ENCODE results near the gene AACS.
"Not testable (repeated sequence)": the region's sequence is repeated elsewhere in the genome, so short reads cannot be mapped to it uniquely, and the experiment has no call there.

The AACS gene

GRCh38 chr12:125124320-125124966, 59.2 kb downstream of the AACS start:
- no peak for DNase-seq (ENCODE audit: low read depth)

- DNase-seq (ENCODE audit: low read depth): no peak
Measured at GRCh38 chr12:125125271-125125670, 60.0 kb downstream of the AACS start.

- no peak for DNase-seq (ENCODE audit: low read depth)
Measured at GRCh38 chr12:125128439-125129178, 63.4 kb downstream of the AACS start.

GRCh38 chr12:125129179-125129571, 63.9 kb downstream of the AACS start:
- DNase-seq (ENCODE audit: low read depth): no peak

DNA sequence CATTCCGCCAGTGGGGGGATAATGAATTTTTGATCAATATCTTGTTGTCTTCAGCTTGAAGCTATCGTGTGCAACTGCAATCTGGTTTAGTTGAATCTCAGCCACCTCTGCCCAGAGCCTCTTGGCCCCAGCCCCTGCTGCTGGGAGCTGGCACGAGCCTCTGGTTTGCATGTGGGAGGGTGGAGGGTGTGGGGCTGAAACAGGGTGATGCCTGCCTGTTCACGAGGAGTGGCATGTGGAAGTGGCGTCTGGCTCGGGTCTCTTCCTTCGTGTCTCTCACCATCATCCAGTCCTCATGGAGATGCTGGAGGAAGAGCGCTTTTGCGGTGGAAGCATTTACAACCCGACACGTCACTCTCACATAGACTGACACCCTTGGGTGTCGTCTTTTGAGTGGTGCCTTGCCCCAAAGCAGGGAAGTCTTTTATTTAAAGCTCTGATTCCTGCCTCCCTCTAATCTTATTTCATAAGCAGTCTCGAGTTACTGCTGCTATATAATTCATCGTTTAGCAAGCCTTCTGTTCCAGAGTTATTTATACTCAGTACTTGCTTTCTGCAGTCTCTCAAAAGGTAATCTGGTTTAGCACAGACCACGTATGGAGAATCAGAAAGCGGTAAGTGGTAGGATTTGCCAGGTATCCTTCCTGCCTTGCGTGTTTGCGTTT, 64.5 kb downstream of the AACS start:
- no peak for DNase-seq (ENCODE audit: low read depth)

DNA sequence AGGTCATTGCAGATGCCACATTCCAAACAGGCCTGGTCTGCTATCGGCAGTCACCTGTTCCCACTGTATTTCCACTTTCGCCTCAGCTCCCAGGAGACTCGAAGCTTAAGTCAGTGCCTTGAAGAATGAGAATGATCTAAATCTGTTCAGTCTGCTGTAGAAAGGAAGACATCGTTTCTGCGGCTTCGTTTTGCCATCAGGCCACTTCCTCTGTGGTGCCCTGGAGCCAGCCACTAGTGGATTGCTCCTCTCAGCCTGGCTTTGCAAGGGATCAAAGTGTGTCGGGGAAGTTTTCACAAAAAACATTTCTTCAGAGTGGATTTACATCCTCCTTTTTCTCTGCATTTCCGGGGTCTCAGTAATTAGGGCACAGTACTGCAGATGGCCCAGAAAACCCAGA, 66.7 kb downstream of the AACS start:
- no peak for DNase-seq (ENCODE audit: low read depth)

GRCh38 chr12:125132698-125133400, 67.6 kb downstream of the AACS start:
- DNase-seq (ENCODE audit: low read depth): no peak

- DNase-seq (ENCODE audit: low read depth): no peak
Measured at GRCh38 chr12:125133616-125134015, 68.4 kb downstream of the AACS start.

DNA sequence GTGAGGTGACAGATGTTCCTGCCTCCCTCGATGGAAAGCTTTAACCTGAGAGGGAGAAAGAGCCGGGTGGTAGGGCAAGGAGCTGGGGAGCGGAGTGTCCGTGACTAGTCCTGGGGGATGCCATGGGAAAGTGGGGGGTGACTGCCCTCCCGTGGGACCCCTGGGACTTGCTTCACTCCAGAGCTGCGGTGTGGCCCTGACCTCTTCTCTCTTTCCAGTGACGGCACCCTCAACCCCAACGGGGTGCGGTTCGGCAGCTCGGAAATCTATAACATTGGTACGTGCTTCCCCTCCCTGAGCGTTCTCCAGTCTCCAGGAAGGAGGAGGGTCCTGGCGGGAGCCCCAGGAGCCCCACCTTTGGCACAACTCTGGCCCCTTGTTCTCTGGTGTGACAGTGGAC, 69.3 kb downstream of the AACS start:
- DNase-seq (ENCODE audit: low read depth): no peak

DNA sequence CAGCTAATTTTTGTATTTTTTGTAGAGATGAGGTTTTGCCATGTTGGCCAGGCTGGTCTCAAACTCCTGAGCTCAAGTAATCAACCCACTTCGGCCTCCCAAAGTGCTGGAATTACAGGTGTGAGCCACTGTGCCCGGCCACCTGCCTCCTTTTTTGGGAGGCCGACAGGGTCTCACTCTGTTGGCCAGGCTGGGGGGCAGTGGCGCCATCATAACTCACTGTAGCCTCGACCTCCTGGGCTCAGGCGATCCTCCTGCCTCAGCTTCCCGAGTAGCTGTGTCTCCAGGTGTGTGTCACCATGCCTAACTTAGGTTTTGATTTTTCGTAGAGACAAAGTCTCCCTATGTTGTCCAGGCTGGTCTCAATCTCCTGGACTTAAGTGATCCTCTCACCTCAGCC, 70.7 kb downstream of the AACS start:
- DNase-seq (ENCODE audit: low read depth): no peak

DNA sequence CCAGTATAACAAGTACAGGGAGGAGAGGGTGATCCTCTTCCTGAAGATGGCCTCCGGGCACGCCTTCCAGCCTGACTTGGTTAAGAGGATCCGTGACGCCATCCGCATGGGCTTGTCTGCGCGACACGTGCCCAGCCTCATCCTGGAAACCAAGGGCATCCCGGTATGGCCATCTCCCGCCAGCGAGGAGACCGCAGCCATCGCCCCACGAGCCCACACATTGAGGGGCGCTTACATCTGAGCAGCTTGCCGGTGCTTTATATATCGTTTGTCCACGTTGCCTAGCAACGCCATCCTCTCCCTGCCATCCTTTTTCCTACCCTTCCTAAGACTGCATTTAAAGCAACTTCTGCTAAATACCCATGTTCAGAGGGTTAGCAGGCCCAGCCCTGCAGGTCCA, 71.5 kb downstream of the AACS start:
- DNase-seq (ENCODE audit: low read depth): no peak

DNA sequence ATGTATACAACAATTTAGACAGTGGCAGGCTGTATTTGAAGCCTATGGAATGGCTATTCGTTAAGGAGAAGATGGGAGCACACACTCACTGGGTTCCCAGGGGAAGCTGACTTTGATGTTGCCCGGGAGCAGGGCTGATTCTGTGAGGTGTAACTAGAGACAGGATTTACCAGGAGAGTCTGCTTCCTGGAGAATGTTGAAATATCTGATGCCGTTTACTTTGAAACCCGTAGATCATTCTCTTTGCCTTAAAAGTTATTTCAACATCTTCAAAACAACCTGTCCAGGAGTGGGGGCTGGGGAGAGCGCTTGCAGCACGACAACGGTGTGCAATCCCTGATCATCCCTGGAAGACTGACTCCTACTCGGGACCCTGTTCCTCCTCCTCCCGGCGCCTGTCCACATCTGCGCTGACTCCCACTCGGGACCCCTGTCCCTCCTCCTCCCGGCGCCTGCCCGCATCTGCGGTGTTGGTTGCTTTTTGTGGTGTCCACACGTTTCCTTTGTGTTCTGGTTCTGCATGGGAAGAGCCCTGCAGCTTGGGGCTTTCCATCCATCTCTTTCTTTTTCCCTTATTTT, 72.6 kb downstream of the AACS start:
- DNase-seq (ENCODE audit: low read depth): no peak

- DNase-seq (ENCODE audit: low read depth): peak; percentile 10
Measured at GRCh38 chr12:125140279-125141209, 75.3 kb downstream of the AACS start.

DNA sequence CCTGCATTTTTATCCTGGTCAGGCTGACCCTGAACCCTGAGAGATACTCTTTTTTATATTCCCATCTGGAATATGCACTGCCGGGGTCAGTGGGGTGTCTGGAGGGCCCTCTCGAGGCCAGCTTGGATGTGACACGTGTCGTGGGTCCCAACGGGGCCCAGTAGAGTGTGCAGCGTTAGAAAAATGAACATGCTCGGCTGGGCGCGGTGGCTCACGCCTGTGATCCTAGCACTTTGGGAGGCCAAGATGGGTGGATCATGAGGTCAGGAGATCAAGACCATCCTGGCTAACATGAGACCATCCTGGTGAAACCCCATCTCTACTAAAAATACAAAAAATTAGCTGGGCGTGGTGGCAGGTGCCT, 76.0 kb downstream of the AACS start:
- not testable (repeated sequence) for DNase-seq (ENCODE audit: low read depth)

DNA sequence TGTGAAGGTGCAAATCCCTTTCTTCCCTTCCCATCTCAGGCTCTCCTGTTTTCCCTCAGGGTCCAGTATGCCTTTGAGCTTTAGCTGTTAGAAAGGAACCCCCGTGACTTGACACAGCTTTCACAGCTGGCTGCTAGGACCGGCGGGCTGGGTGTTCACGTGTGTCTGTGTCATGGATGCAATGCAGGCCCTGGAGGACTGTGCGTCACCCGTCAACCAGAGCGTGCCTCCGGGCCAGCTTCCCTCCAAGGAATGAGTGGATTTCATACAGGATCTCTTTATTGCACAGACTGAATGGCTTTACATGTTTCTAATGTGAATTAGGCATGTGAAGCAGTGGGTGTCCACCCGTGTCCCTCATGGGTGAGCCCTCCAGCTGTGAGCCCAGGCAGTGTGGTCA, 77.4 kb downstream of the AACS start:
- no peak for DNase-seq (ENCODE audit: low read depth)

DNA sequence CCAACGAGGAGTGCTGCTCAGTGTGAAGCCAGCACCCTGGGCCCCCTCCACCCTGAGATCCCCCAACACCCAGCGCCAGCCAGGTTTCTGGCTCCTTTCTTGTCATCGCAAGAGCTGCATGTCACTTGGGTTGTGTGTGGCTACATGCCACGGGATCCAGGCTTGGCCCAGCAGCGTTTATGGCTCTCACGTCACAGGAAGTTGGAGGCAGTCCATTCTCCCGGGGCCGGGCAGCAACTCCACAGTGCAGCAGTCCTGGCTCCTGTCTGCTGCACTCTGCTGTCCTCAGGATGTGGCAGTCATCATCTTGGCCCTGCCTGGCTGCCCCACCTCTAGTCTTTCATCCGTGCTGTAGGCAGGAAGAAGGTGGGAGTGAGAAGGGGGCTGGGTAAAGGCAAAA, 78.3 kb downstream of the AACS start:
- peak; percentile 18 for DNase-seq (ENCODE audit: low read depth)

DNA sequence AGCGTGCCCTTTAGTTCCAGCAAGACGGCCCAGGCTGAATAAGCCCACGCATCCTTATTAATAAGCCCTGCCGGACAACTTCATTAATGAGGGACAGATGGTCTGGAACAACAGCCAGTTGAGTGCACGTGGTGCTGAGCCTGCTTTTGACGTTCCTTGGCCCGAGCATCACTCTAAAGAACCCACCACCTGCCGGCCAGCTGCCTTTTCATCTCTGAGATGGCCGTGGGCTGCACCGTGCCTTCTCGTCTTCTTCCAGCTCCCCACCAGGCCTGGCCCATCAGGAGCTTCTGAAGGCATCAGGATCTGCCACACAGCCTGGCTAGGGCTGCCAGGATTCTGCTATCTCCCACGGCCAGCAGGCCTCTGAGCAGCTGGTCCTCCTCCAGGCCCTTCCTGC, 80.0 kb downstream of the AACS start:
- DNase-seq (ENCODE audit: low read depth): peak; percentile 5

DNA sequence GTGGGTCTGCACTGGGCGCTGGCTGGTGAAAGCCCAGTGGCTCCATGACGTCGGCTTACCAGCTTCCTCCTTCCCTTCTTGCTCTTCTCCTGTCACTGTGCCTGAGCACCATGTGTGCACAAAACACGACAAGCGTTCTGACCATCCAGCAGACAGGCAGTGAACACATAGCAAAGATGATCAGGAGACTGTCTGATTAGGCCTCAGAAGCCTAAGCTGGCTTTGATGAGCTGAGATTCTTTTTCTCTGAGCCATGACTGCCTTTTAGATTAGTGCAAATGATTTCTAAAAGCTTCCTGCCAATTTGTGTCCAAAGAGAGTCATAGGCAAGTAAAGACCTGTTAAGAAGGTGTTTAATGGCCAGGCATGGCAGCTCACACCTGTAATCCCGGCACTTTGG, 83.1 kb downstream of the AACS start:
- DNase-seq (ENCODE audit: low read depth): no peak

DNA sequence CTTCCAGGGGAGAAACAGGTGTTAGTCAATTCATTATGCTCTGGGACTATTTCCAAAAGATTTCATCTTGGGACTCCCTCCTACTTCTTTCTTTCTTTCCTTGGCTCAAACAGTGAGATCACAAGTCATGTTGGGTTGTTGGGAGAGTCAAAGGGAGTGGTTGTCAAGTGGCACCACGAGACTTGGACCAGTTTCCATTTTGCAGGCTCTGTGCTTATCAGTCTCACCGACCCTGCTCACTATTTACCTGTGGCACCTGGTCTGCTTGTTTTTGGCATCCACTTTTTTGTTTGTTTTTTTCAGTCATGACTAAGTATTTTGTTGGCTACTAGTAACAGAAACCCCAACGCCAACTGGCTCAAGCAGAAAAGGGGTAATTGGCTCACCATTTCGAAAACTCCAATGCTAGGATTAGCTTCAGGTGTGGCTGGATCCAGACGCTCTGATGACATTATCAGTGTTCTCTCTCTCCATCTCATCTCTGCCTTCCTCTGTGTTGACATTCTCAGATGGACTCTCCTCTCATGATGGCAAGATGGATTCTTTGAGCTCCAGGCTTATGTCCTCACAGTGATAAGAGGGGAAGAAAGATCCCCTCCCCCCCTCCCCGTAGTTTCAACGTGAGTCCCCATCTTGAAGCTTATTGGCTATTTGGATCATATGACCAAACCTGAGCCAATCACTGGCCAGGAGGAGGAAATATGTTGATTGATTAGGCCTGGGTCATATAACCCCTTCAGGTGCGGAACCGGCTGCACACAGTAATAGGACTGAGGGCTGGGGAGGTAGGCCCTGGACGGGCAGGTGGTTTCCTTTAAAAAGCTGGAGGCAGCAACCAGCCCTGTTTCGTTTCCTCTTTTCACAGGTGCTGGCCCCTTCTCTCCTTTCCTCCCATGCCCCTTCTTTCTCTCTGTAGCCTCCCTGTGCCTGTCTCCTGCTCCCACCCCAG, 84.2 kb downstream of the AACS start:
- DNase-seq (ENCODE audit: low read depth): no peak

GRCh38 chr12:125151284-125151683, 86.0 kb downstream of the AACS start:
- DNase-seq (ENCODE audit: low read depth): no peak
